SK-N-SH (cell line): ENCODE data around the gene ZNF587. TPM values are rescaled to one million over a fixed set of nuclear protein-coding genes. Genes with fewer than 3 reads are reported as not detected.

Source experiments
- CTCF ChIA-PET: fragments of 300-600, 350-600 bp; formaldehyde crosslinking; extraction: SDS; loops from one replicate; lab custom pipeline; 2021; lab: Yijun Ruan, JAX
- POLR2A ChIA-PET: fragments of 350-600 bp; sonication (Branson Sonifier 250); formaldehyde crosslinking; extraction: SDS; loops from one replicate; lab custom pipeline; 2020; ENCODE audit warnings: antibody characterized with exemption, inconsistent platforms; lab: Yijun Ruan, JAX
- DNase-seq: peaks from one replicate; pipeline ENCODE4 v3.0.0; 2012
- H2AFZ ChIP-seq: fragments of 200-600 bp; sonication (generic); 2 replicates; pipeline ENCODE4 v1.8.1; 2016; ENCODE audit warnings: antibody characterized with exemption, mild to moderate bottlenecking, low read depth
- H3F3A ChIP-seq: fragments of 200-600 bp; sonication (generic); replicated peaks from 2 replicates; pipeline ENCODE3; 2016; ENCODE audit warnings: antibody characterized with exemption, mild to moderate bottlenecking; ENCODE audit not compliant: insufficient read depth
- H3K27ac ChIP-seq, 2 experiments: fragments of 200-500 bp in 1 of 2; fragments of 200-600 bp in 1 of 2; sonication (Bioruptor generic) in 1 of 2; sonication (generic), shearing (Covaris generic) in 1 of 2; 2 replicates each; pipeline versions ENCODE4 v1.5.1 to v1.6.1; 2014 to 2016; ENCODE audit warnings: low read depth in 2 of 2, inconsistent platforms in 1 of 2, low read length in 1 of 2, mild to moderate bottlenecking in 1 of 2, mixed read lengths in 1 of 2
- H3K27me3 ChIP-seq: fragments of 200-600 bp; sonication (generic), shearing (Covaris generic); 2 replicates; pipeline ENCODE4 v1.6.1; 2016; ENCODE audit warnings: mixed run types; ENCODE audit not compliant: insufficient read depth
- H3K36me3 ChIP-seq, 2 experiments: fragments of 200-500 bp in 1 of 2; fragments of 200-600 bp in 1 of 2; sonication (Bioruptor generic) in 1 of 2; sonication (generic) in 1 of 2; replicated peaks in 1 of 2; 2 replicates each; pipeline versions ENCODE3 to v1.5.1; 2014 to 2016; ENCODE audit warnings: low read length in 1 of 2, mild to moderate bottlenecking in 1 of 2; ENCODE audit not compliant: insufficient read depth in 2 of 2, control insufficient read depth in 1 of 2
- H3K4me1 ChIP-seq, 2 experiments: fragments of 200-500 bp in 1 of 2; fragments of 200-600 bp in 1 of 2; sonication (Bioruptor generic) in 1 of 2; sonication (generic), shearing (Covaris generic) in 1 of 2; 2 replicates each; pipeline versions ENCODE4 v1.5.1 to v1.6.1; 2014 to 2016; ENCODE audit warnings: low read depth in 1 of 2, low read length in 1 of 2, mixed run types in 1 of 2; ENCODE audit not compliant: insufficient read depth in 2 of 2, control insufficient read depth in 1 of 2
- H3K4me2 ChIP-seq: fragments of 200-600 bp; sonication (generic), shearing (Covaris generic); 2 replicates; pipeline ENCODE4 v1.6.1; 2017; ENCODE audit warnings: mixed run types
- H3K4me3 ChIP-seq, 2 experiments: fragments of 200-500 bp in 1 of 2; fragments of 200-600 bp in 1 of 2; sonication (Bioruptor generic) in 1 of 2; sonication (generic), shearing (Covaris generic) in 1 of 2; 2 replicates each; pipeline versions ENCODE4 v1.5.1 to v1.8.1; 2014 to 2016; ENCODE audit warnings: low read depth in 2 of 2, inconsistent platforms in 1 of 2, low read length in 1 of 2, mild to moderate bottlenecking in 1 of 2, mixed read lengths in 1 of 2, moderate library complexity in 1 of 2
- H3K79me2 ChIP-seq: fragments of 200-600 bp; sonication (generic); 2 replicates; pipeline ENCODE4 v1.8.1; 2017; ENCODE audit warnings: mild to moderate bottlenecking; ENCODE audit not compliant: insufficient read depth
- H3K9ac ChIP-seq: fragments of 200-600 bp; sonication (generic); 2 replicates; pipeline ENCODE4 v1.6.1; 2017; ENCODE audit warnings: mixed run types
- H3K9me2 ChIP-seq: fragments of 200-600 bp; sonication (generic); 2 replicates; pipeline ENCODE4 v1.6.1; 2017; ENCODE audit warnings: mixed run types
- H3K9me3 ChIP-seq: fragments of 200-600 bp; sonication (generic); 2 replicates; pipeline ENCODE4 v1.6.1; 2017; ENCODE audit warnings: mixed run types, mild to moderate bottlenecking, moderate library complexity
- H4K20me1 ChIP-seq: fragments of 200-600 bp; sonication (generic); 2 replicates; pipeline ENCODE4 v1.6.1; 2017; ENCODE audit warnings: mild to moderate bottlenecking, mixed run types; ENCODE audit not compliant: insufficient read depth
- CHD2 ChIP-seq: fragments of 150-350 bp; IDR thresholded peaks from 2 replicates; pipeline ENCODE4 v1.6.1; 2018; ENCODE audit warnings: low read length; ENCODE audit not compliant: partially characterized antibody
- FOXM1 ChIP-seq: IDR thresholded peaks from 2 replicates; pipeline ENCODE4 v1.4.0; 2012; ENCODE audit warnings: low read depth, mild to moderate bottlenecking
- GATA2 ChIP-seq: sonication (generic); formaldehyde crosslinking; IDR thresholded peaks from 2 replicates; pipeline ENCODE4 v1.5.0; 2020; ENCODE audit warnings: mild to moderate bottlenecking, missing genetic modification reagents
- JUND ChIP-seq: IDR thresholded peaks from 2 replicates; pipeline ENCODE4 v1.4.0; 2012
- MAX ChIP-seq: IDR thresholded peaks from 2 replicates; pipeline ENCODE4 v1.4.0; 2012; ENCODE audit warnings: low read depth
- MXI1 ChIP-seq: IDR thresholded peaks from 2 replicates; pipeline ENCODE4 v1.6.1; 2012; ENCODE audit warnings: mild to moderate bottlenecking, low read depth, low read length, improper control_type of control experiment
- NFIC ChIP-seq: IDR thresholded peaks from 2 replicates; pipeline ENCODE4 v1.4.0; 2012; ENCODE audit warnings: borderline replicate concordance
- NRF1 ChIP-seq: IDR thresholded peaks from 2 replicates; pipeline ENCODE4 v1.6.1; 2012; ENCODE audit warnings: low read depth, mild to moderate bottlenecking, low read length
- SIN3A ChIP-seq: IDR thresholded peaks from 2 replicates; pipeline ENCODE4 v1.6.1; 2012; ENCODE audit warnings: low read depth, mild to moderate bottlenecking, low read length, moderate library complexity, borderline replicate concordance
- SMC3 ChIP-seq: IDR thresholded peaks from 2 replicates; pipeline ENCODE4 v1.6.1; 2012; ENCODE audit warnings: low read depth, low read length, improper control_type of control experiment
- WGBS: methylation state at CpG from one replicate; pipeline ENCODE4 v1.1.6; 2017; ENCODE audit warnings: low lambda C conversion rate; 5-methylcytosine and 5-hydroxymethylcytosine counted together
- polyA plus RNA-seq, 3 experiments: library from polyadenylated mRNA; depleted of rRNA; stranded (reverse); fragments of >200 nt; gene quantifications; 2 replicates each; pipeline ENCODE4 v1.2.3, GENCODE V29; 2012
- TF ChIP-seq, protein P1 (sequence below): IDR thresholded peaks from 2 replicates; pipeline ENCODE4 v1.4.0; 2012; ENCODE audit warnings: low read depth, borderline replicate concordance
- TF ChIP-seq, protein P2 (sequence below): fragments of 200-600 bp; sonication (generic); IDR thresholded peaks from 2 replicates; pipeline ENCODE4 v1.6.1; 2017; ENCODE audit warnings: antibody characterized with exemption, mild to moderate bottlenecking, moderate library complexity
- TF ChIP-seq, protein P3 (sequence below): IDR thresholded peaks from 2 replicates; pipeline ENCODE4 v1.4.0; 2012; ENCODE audit warnings: low read depth, borderline replicate concordance
- TF ChIP-seq, protein P4 (sequence below): IDR thresholded peaks from 2 replicates; pipeline ENCODE4 v1.6.1; 2012; ENCODE audit warnings: mild to moderate bottlenecking, low read depth, low read length, moderate library complexity

Gene ZNF587
- polyA plus RNA-seq, 1 of the 3 experiments (the other 2 are of a cell fraction), result 7.4 TPM

- Histone ChIP-seq H3K79me2 (peaks cover 6% of the 10 kb centered on the region; the same call in 1 of the 2 replicates), H3K9ac (no peak overlapping the region), H3K27ac (no peak overlapping the region), H2AFZ (no peak overlapping the region), H3K4me3 (no peak overlapping the region)
- DNase-seq, result no peak
- CTCF ChIA-PET, result no interaction called here
- POLR2A ChIA-PET, result no interaction called here
- TF ChIP-seq, protein P1, sequence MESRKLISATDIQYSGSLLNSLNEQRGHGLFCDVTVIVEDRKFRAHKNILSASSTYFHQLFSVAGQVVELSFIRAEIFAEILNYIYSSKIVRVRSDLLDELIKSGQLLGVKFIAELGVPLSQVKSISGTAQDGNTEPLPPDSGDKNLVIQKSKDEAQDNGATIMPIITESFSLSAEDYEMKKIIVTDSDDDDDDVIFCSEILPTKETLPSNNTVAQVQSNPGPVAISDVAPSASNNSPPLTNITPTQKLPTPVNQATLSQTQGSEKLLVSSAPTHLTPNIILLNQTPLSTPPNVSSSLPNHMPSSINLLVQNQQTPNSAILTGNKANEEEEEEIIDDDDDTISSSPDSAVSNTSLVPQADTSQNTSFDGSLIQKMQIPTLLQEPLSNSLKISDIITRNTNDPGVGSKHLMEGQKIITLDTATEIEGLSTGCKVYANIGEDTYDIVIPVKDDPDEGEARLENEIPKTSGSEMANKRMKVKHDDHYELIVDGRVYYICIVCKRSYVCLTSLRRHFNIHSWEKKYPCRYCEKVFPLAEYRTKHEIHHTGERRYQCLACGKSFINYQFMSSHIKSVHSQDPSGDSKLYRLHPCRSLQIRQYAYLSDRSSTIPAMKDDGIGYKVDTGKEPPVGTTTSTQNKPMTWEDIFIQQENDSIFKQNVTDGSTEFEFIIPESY, result no peak
- TF ChIP-seq, protein P2, sequence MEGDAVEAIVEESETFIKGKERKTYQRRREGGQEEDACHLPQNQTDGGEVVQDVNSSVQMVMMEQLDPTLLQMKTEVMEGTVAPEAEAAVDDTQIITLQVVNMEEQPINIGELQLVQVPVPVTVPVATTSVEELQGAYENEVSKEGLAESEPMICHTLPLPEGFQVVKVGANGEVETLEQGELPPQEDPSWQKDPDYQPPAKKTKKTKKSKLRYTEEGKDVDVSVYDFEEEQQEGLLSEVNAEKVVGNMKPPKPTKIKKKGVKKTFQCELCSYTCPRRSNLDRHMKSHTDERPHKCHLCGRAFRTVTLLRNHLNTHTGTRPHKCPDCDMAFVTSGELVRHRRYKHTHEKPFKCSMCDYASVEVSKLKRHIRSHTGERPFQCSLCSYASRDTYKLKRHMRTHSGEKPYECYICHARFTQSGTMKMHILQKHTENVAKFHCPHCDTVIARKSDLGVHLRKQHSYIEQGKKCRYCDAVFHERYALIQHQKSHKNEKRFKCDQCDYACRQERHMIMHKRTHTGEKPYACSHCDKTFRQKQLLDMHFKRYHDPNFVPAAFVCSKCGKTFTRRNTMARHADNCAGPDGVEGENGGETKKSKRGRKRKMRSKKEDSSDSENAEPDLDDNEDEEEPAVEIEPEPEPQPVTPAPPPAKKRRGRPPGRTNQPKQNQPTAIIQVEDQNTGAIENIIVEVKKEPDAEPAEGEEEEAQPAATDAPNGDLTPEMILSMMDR, result no peak
- TF ChIP-seq, protein P3, sequence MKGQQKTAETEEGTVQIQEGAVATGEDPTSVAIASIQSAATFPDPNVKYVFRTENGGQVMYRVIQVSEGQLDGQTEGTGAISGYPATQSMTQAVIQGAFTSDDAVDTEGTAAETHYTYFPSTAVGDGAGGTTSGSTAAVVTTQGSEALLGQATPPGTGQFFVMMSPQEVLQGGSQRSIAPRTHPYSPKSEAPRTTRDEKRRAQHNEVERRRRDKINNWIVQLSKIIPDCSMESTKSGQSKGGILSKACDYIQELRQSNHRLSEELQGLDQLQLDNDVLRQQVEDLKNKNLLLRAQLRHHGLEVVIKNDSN, result no peak
- TF ChIP-seq, protein P4, sequence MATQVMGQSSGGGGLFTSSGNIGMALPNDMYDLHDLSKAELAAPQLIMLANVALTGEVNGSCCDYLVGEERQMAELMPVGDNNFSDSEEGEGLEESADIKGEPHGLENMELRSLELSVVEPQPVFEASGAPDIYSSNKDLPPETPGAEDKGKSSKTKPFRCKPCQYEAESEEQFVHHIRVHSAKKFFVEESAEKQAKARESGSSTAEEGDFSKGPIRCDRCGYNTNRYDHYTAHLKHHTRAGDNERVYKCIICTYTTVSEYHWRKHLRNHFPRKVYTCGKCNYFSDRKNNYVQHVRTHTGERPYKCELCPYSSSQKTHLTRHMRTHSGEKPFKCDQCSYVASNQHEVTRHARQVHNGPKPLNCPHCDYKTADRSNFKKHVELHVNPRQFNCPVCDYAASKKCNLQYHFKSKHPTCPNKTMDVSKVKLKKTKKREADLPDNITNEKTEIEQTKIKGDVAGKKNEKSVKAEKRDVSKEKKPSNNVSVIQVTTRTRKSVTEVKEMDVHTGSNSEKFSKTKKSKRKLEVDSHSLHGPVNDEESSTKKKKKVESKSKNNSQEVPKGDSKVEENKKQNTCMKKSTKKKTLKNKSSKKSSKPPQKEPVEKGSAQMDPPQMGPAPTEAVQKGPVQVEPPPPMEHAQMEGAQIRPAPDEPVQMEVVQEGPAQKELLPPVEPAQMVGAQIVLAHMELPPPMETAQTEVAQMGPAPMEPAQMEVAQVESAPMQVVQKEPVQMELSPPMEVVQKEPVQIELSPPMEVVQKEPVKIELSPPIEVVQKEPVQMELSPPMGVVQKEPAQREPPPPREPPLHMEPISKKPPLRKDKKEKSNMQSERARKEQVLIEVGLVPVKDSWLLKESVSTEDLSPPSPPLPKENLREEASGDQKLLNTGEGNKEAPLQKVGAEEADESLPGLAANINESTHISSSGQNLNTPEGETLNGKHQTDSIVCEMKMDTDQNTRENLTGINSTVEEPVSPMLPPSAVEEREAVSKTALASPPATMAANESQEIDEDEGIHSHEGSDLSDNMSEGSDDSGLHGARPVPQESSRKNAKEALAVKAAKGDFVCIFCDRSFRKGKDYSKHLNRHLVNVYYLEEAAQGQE, result no peak
- TF ChIP-seq CHD2, result no peak
- TF ChIP-seq FOXM1, result no peak
- TF ChIP-seq GATA2 (CRISPR knock-in tag), result no peak
- TF ChIP-seq NRF1, result no peak
- TF ChIP-seq MXI1, result no peak
- no peak for TF ChIP-seq SMC3
- no peak for TF ChIP-seq NFIC
- TF ChIP-seq SIN3A, result no peak
- no peak for TF ChIP-seq MAX
- no peak for TF ChIP-seq JUND
- TF ChIP-seq, all 33 proteins: peak for 0
- Histone ChIP-seq H3F3A (no peaks in the 10 kb centered on the region), H4K20me1 (no peaks in the 10 kb centered on the region), H3K4me1 (no peaks in the 10 kb centered on the region), H3K36me3 (peaks cover 13 to 41% of the 10 kb centered on the region in 2 experiments), H3K4me2 (no peak overlapping the region), H3K9me2 (no peaks in the 10 kb centered on the region), H3K27me3 (no peaks in the 10 kb centered on the region), H3K9me3 (0 out of 2 replicates have a peak, but pooled peaks cover 11% of the 10 kb centered on the region)
- 97% methylated on average over 3 of the region's 3 CpGs for WGBS
Measured at GRCh38 chr19:57907394-57907793, 57.7 kb downstream of the ZNF587 start.
